GM12801 (cell line): ENCODE measurements around the gene ZBTB16.

Experiments used
- CTCF ChIP-seq: IDR thresholded peaks from one replicate; pipeline ENCODE4 v1.5.1; 2011; ENCODE audit warnings: control low read depth; ENCODE audit not compliant: insufficient read length; ENCODE audit errors: extremely low read depth

ZBTB16 gene

DNA sequence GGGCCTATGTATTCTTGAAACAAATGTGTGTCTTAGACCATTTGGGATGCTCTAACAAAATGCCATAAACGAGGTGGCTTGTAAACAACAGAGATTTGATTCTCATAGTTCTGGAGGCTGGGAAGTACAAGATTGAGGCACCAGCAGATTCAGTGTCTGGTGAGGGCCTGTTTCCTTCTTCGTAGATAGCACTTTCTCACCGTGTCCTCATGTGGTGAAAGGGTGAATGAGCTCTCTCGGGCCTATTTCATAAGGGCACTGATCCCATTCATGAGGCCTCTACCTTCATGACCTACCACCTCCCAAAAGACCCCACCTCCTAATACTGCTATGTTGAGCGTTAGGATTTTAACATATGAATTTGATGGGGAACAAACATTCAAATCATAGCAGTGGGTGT is 230.3 kb downstream of the ZBTB16 start:
- no peak for TF ChIP-seq CTCF

GRCh38 chr11:114290503-114291235 is 231.2 kb downstream of the ZBTB16 start:
- no peak for TF ChIP-seq CTCF

GRCh38 chr11:114291381-114291780 is 231.9 kb downstream of the ZBTB16 start:
- TF ChIP-seq CTCF = no peak

GRCh38 chr11:114291842-114292680 is 232.6 kb downstream of the ZBTB16 start:
- no peak for TF ChIP-seq CTCF

DNA sequence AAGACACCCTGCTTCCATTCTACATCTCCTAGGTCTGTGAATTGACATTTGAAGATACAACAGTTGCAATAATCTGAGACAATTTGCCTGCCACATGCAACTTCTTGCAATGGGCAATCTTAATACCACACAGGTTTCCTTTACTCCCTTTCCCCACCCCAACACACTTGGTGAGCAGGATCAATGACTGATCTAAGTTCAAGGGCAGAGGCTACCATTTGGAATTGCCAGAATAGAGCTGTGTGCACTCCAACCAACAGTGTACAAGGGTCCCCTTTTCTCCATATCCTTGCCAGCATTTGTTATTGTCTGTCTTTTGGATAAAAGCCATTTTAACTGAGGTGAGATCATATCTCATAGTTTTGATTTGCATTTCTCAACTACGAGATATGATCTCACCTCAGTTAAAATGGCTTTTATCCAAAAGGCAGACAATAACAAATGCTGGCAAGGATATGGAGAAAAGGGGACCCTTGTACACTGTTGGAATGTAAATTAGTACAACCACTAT is 233.7 kb downstream of the ZBTB16 start:
- TF ChIP-seq CTCF = no peak

GRCh38 chr11:114295676-114296604 is 236.4 kb downstream of the ZBTB16 start, which contains the start of gene NNMT:
TSS of gene NNMT (plus strand) at chr11:114296399. CDS start at chr11:114296557, 158 bp downstream.
- no peak for TF ChIP-seq CTCF
